Ascending aorta (tissue), 2 donors: ENCODE data around the gene RBM5. TPM values are rescaled to one million over a fixed set of nuclear protein-coding genes. Genes with fewer than 3 reads are reported as not detected.
"Not testable (repeated sequence)": the region's sequence is repeated elsewhere in the genome, so short reads cannot be mapped to it uniquely, and the experiment has no call there.

ENCODE experiments used
- DNase-seq, 2 donors: peaks; one replicate each; pipeline ENCODE4 v3.0.0-alpha.2; 2019; ENCODE audit warnings: low spot score in 2 of 2
- H3K27ac ChIP-seq, 2 donors: fragments of 200-600 bp; sonication (generic); one replicate each; pipeline ENCODE4 v1.5.1; 2016 to 2017; ENCODE audit warnings: mild to moderate bottlenecking in 1 of 2
- H3K27me3 ChIP-seq: fragments of 200-600 bp; sonication (generic); one replicate; pipeline ENCODE4 v1.5.1; 2017
- H3K36me3 ChIP-seq, 2 donors: fragments of 200-600 bp; sonication (generic); one replicate each; pipeline ENCODE4 v1.5.1; 2016
- H3K4me1 ChIP-seq, 2 donors: fragments of 200-600 bp; sonication (generic); one replicate each; pipeline ENCODE4 v1.5.1; 2016 to 2017; ENCODE audit warnings: mild to moderate bottlenecking in 1 of 2
- H3K4me3 ChIP-seq, 2 donors: fragments of 200-600 bp; sonication (generic); one replicate each; pipeline ENCODE4 v1.5.1; 2016 to 2017; ENCODE audit warnings: mild to moderate bottlenecking in 1 of 2
- H3K9me3 ChIP-seq, 2 donors: fragments of 200-600 bp; sonication (generic); one replicate each; pipeline ENCODE4 v1.5.1; 2016
- intact Hi-C: fragments of 100-400 bp; cut with DNase I; formaldehyde crosslinking; loops from one replicate; pipeline ENCODE4 v1.15.1; 2023
- total RNA-seq: library from RNA; depleted of rRNA; stranded (reverse); fragments of >200 nt; gene quantifications from one replicate; pipeline ENCODE4 v1.1.0, GENCODE V29; 2016
- TF ChIP-seq, protein P1 (sequence below), 3 experiments: fragments of 200-600 bp in 2 of 3; fragments of 450-650 bp in 1 of 3; sonication (generic) in 2 of 3; IDR thresholded peaks; one replicate each; pipeline ENCODE4 v1.5.1; 2016 to 2019; ENCODE audit warnings: antibody characterized with exemption in 3 of 3, mild to moderate bottlenecking in 1 of 3, moderate library complexity in 1 of 3

RBM5 gene
- total RNA-seq, 1 donor from 2014 or later: 105 TPM

DNA sequence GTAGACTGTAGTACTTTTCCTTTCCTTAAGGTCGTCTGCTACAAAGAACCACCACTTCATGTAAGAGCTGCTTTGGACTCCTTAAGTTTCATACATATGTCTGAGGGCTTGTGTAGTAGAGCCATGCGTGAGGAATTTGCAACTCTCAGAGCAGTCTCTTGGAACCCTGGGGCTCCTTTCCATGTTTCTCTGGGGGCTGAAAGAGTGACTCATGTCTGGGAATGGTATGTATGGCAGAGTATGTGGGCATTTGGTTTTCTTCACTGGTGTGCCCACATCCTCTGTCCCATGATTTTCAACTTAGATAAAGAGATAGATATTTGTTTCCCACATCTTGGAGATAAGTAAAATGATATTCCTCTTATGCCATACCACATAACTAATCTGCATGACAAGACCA is 20.6 kb upstream of the RBM5 start:
- no peak for DNase-seq
- TF ChIP-seq, protein P1, sequence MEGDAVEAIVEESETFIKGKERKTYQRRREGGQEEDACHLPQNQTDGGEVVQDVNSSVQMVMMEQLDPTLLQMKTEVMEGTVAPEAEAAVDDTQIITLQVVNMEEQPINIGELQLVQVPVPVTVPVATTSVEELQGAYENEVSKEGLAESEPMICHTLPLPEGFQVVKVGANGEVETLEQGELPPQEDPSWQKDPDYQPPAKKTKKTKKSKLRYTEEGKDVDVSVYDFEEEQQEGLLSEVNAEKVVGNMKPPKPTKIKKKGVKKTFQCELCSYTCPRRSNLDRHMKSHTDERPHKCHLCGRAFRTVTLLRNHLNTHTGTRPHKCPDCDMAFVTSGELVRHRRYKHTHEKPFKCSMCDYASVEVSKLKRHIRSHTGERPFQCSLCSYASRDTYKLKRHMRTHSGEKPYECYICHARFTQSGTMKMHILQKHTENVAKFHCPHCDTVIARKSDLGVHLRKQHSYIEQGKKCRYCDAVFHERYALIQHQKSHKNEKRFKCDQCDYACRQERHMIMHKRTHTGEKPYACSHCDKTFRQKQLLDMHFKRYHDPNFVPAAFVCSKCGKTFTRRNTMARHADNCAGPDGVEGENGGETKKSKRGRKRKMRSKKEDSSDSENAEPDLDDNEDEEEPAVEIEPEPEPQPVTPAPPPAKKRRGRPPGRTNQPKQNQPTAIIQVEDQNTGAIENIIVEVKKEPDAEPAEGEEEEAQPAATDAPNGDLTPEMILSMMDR (IDR thresholded peaks at IDR 0.05): no peak
- Histone ChIP-seq H3K4me3 (no peak overlapping the region), H3K36me3 (peaks cover 93 to 99% of the 10 kb centered on the region in 2 donors), H3K4me1 (no peaks in the 10 kb centered on the region), H3K27me3 (no peaks in the 10 kb centered on the region), H3K9me3 (no peaks in the 10 kb centered on the region), H3K27ac (no peak overlapping the region)
- intact Hi-C loops: no loop called here

DNA sequence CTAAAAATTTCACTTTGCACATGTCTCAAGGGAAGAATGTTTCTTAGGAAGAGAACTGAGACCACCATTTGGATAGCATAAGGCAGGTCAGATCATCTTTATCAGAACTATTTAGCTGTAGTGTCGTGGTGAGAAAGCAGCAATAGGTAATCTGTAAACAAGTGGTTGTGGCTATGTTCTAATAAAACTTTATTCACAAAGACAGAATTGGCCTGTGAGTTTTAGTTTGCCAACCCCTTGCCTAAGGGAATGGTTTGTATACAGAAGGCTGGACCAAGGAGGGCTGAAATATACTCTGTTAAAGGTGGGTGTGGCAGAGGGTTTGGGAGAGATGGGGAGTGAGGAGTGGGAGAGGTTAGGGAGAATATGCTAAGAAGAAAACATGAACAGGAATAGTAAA is 10.6 kb upstream of the RBM5 start:
- H3K36me3 ChIP-seq: peaks cover 30 to 46% of the 10 kb centered on the region in 2 donors

DNA sequence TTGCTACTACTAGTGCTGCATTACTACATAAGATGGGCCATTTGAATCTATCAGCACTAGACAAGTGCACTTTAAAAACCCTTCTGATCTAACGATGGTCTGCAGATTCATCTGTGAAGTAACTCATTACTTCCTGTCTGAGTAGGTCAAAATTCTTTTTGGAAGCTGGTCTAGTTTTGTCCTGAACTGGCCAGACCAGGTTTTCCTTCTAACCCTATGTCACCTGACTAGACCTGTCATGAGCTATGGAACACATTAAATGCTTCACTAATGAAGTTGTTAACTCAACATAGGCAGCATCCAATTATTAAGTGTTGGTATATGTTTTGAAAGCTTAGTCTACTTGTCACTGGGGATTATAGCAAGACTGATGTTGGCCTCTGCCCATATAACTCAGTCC is 10.1 kb upstream of the RBM5 start:
- intact Hi-C loops: no loop called here

More for the DNA sequence above, 10.6 kb upstream of the RBM5 start:
- no peaks in the 10 kb centered on the region for H3K4me1 ChIP-seq
- no peaks in the 10 kb centered on the region for H3K27me3 ChIP-seq
- intact Hi-C loops: no loop called here
- H3K4me3 ChIP-seq: no peak overlapping the region
- TF ChIP-seq, protein P1 (IDR thresholded peaks at IDR 0.05): no peak
- H3K9me3 ChIP-seq: no peaks in the 10 kb centered on the region
- DNase-seq: no peak
- no peak overlapping the region for H3K27ac ChIP-seq

DNA sequence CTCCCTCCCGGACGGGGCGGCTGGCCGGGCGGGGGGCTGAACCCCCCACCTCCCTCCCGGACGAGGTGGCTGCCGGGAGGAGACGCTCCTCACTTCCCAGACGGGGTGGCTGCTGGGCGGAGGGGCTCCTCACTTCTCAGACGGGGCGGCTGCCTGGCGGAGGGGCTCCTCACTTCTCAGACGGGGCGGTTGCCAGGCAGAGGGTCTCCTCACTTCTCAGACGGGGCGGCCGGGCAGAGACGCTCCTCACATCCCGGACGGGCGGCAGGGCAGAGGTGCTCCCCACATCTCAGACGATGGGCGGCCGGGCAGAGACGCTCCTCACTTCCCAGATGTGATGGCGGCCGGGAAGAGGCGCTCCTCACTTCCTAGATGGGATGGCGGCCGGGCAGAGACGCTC is 3.8 kb upstream of the RBM5 start:
- H3K27me3 ChIP-seq, H3K9me3 ChIP-seq, DNase-seq, H3K36me3 ChIP-seq, H3K27ac ChIP-seq, H3K4me3 ChIP-seq, H3K4me1 ChIP-seq: not testable (repeated sequence)
- intact Hi-C loops: loop anchor here (5.0 kb wide), 1 partner anchor 283 kb away; the partner anchor contains the start of gene INKA1

More for the DNA sequence above, 10.1 kb upstream of the RBM5 start:
- H3K4me1 ChIP-seq: no peaks in the 10 kb centered on the region
- H3K27me3 ChIP-seq: no peaks in the 10 kb centered on the region
- TF ChIP-seq, protein P1 (IDR thresholded peaks at IDR 0.05): no peak
- DNase-seq: no peak
- no peak overlapping the region for H3K27ac ChIP-seq
- H3K4me3 ChIP-seq: no peak overlapping the region
- no peaks in the 10 kb centered on the region for H3K9me3 ChIP-seq
- H3K36me3 ChIP-seq: peaks cover 27 to 40% of the 10 kb centered on the region in 2 donors

DNA sequence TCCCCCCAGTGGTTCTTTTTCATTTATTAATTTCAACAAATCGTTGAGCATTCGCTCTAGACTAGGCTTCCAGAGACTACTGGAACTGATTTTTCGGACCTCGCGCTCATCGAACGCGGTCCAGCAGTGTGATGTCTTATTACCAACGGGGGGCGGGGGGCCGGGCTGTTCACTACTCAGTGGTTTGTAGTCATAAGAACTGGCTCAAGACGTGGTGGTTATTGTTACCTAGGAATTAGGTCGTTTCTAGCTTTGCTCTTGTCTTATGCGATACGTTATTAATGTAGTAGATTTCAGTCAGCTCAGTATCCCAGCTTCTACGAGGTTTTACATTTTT is 858 bp downstream of the RBM5 start:
- TF ChIP-seq, protein P1 (IDR thresholded peaks at IDR 0.05): no peak
- DNase-seq: no peak
- no peaks in the 10 kb centered on the region for H3K27me3 ChIP-seq
- H3K27ac ChIP-seq: peak overlapping the region; percentile 96 to 97
- intact Hi-C loops: loop anchor here (5.0 kb wide), 1 partner anchor 287 kb away; the partner anchor contains the start of gene INKA1
- H3K36me3 ChIP-seq: peaks cover 36 to 41% of the 10 kb centered on the region in 2 donors
- no peaks in the 10 kb centered on the region for H3K9me3 ChIP-seq
- peaks cover 2 to 21% of the 10 kb centered on the region in 2 donors for H3K4me1 ChIP-seq
- H3K4me3 ChIP-seq: peak overlapping the region; percentile 88 to 91

DNA sequence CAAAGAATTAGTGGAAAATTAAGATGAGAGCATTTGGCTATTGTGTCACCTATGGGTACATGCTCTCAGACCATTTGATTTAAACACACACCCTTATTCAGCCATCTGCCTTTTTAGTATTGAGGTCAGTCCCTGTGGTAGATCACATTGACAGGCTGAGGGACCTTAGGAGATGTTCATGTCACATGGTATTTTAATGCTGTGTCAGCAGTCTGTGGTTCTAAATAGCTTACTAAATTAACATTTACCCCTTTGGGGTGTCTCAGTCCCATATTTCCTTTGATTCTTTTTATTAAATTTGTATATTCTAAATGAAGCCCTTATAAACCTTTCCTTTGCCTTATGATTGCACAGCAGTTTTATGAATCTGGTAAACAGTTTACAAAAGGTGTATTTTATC is 2.3 kb downstream of the RBM5 start:
- DNase-seq: no peak
- Histone ChIP-seq H3K27ac (no peak overlapping the region), H3K36me3 (peaks cover 50 to 55% of the 10 kb centered on the region in 2 donors), H3K27me3 (no peaks in the 10 kb centered on the region), H3K4me1 (peaks cover 2 to 25% of the 10 kb centered on the region in 2 donors), H3K4me3 (peak overlapping the region; percentile 88 to 91), H3K9me3 (no peaks in the 10 kb centered on the region)
- intact Hi-C loops: no loop called here
- TF ChIP-seq, protein P1 (IDR thresholded peaks at IDR 0.05): no peak
